A673 (cell line): ENCODE data around the gene MUC20. TPM values are rescaled to one million over a fixed set of nuclear protein-coding genes. Genes with fewer than 3 reads are reported as not detected.

ENCODE experiments used
- BruUV-seq: library from RNA; stranded (reverse); fragments of 400-500 nt; replicated peaks from 2 replicates; lab custom pipeline; 2021; lab: Mats Ljungman, UMichigan
- CTCF ChIA-PET: fragments of 300-600 bp; sonication (Branson Sonifier 250); formaldehyde crosslinking; loops from one replicate; lab custom pipeline; 2022; ENCODE audit warnings: antibody characterized with exemption; lab: Charles Lee
- POLR2A ChIA-PET: fragments of 300-600 bp; sonication (Branson Sonifier 250); formaldehyde crosslinking; loops from one replicate; lab custom pipeline; 2022; ENCODE audit warnings: antibody characterized with exemption; ENCODE audit not compliant: low non-redundant PET; lab: Charles Lee
- DNase-seq: peaks from one replicate; pipeline ENCODE4 v3.0.0-alpha.2; 2015; ENCODE audit warnings: low spot score
- H3K27ac ChIP-seq: fragments of 200-600 bp; sonication (generic); 2 replicates; pipeline ENCODE4 v1.5.1; 2016; ENCODE audit warnings: mixed run types, low read depth, mild to moderate bottlenecking, mixed read lengths, antibody characterized with exemption, low read length; ENCODE audit not compliant: poor library complexity, severe bottlenecking
- H3K27me3 ChIP-seq: fragments of 200-600 bp; sonication (generic); replicated peaks from 2 replicates; pipeline ENCODE4 v1.6.1; 2017; ENCODE audit warnings: mixed run types, low read depth, mild to moderate bottlenecking, mixed read lengths, antibody characterized with exemption, low read length; ENCODE audit not compliant: insufficient read depth, poor library complexity
- H3K36me3 ChIP-seq: fragments of 200-600 bp; sonication (generic); 2 replicates; pipeline ENCODE4 v1.6.1; 2016; ENCODE audit warnings: mixed run types, mild to moderate bottlenecking, mixed read lengths, antibody characterized with exemption, low read length; ENCODE audit not compliant: insufficient read depth, poor library complexity, severe bottlenecking
- H3K4me1 ChIP-seq: fragments of 200-600 bp; sonication (generic); 2 replicates; pipeline ENCODE4 v1.6.1; 2017; ENCODE audit warnings: mixed run types, mild to moderate bottlenecking, mixed read lengths, antibody characterized with exemption, low read length; ENCODE audit not compliant: insufficient read depth, poor library complexity, severe bottlenecking
- H3K4me3 ChIP-seq: fragments of 200-600 bp; sonication (generic); 2 replicates; pipeline ENCODE4 v1.5.1; 2016; ENCODE audit warnings: low read depth, mixed run types, mild to moderate bottlenecking, mixed read lengths, low read length; ENCODE audit not compliant: poor library complexity, severe bottlenecking
- H3K9me3 ChIP-seq: fragments of 200-600 bp; sonication (generic); 2 replicates; pipeline ENCODE4 v1.6.1; 2016; ENCODE audit warnings: mixed run types, low read depth, mild to moderate bottlenecking, mixed read lengths, antibody characterized with exemption, low read length; ENCODE audit not compliant: poor library complexity, severe bottlenecking
- CTCF ChIP-seq: fragments of 300-800, 200-600 bp; sonication (generic); conservative IDR thresholded peaks from 2 replicates; pipeline ENCODE4 v1.5.1; 2017; ENCODE audit warnings: low read depth, mild to moderate bottlenecking, antibody characterized with exemption, low read length, moderate library complexity, mixed read lengths
- EZH2 ChIP-seq: fragments of 200-600 bp; sonication (generic); IDR thresholded peaks from 2 replicates; pipeline ENCODE4 v1.6.1; 2017; ENCODE audit warnings: borderline replicate concordance, low read depth, mild to moderate bottlenecking, mixed read lengths, antibody characterized with exemption, low read length; ENCODE audit not compliant: poor library complexity, severe bottlenecking
- intact Hi-C: fragments of 100-400 bp; cut with micrococcal nuclease; formaldehyde crosslinking; loops from one replicate; pipeline ENCODE4 v1.10.0; 2022; ENCODE audit not compliant: unreplicated experiment
- total RNA-seq: library from RNA; stranded (reverse); gene quantifications from 2 replicates; pipeline ENCODE4 v1.2.3, GENCODE V29; 2021

Gene MUC20
- total RNA-seq, 1 experiment from 2014 or later: 1.1 TPM

- TF ChIP-seq EZH2: no peak
- no peak for TF ChIP-seq CTCF
- H3K4me1 ChIP-seq: no peaks in the 10 kb centered on the region
- POLR2A ChIA-PET: no interaction called here
- H3K36me3 ChIP-seq: no peaks in the 10 kb centered on the region
- no peaks in the 10 kb centered on the region for H3K9me3 ChIP-seq
- H3K4me3 ChIP-seq: no peak overlapping the region
- no TSS peak for BruUV-seq
- intact Hi-C loops: no loop called here
- CTCF ChIA-PET: no interaction called here
- H3K27ac ChIP-seq: no peak overlapping the region
- DNase-seq: no peak
- no peaks in the 10 kb centered on the region for H3K27me3 ChIP-seq
These were observed 30.2 kb downstream of the MUC20 start for GRCh38 chr3:195750797-195751520.

GRCh38 chr3:195751560-195751959 lies 30.8 kb downstream of the MUC20 start:
- no peak overlapping the region for H3K4me3 ChIP-seq
- intact Hi-C loops: no loop called here
- H3K27ac ChIP-seq: no peak overlapping the region
- H3K36me3 ChIP-seq: no peaks in the 10 kb centered on the region
- ChIA-PET POLR2A (no interaction called here), CTCF (no interaction called here)
- TF ChIP-seq CTCF (no peak), EZH2 (no peak)
- BruUV-seq: no TSS peak
- DNase-seq: no peak
- H3K27me3 ChIP-seq: no peaks in the 10 kb centered on the region
- H3K9me3 ChIP-seq: no peaks in the 10 kb centered on the region
- H3K4me1 ChIP-seq: no peaks in the 10 kb centered on the region

- POLR2A ChIA-PET: interaction anchor here (0.5 kb wide), 1 partner anchor 8 kb away, joined by 3 read pairs; no protein-coding TSS in a partner anchor
- Histone ChIP-seq H3K27me3 (no peaks in the 10 kb centered on the region), H3K9me3 (no peaks in the 10 kb centered on the region), H3K4me1 (no peaks in the 10 kb centered on the region), H3K36me3 (no peaks in the 10 kb centered on the region), H3K27ac (no peak overlapping the region), H3K4me3 (no peak overlapping the region)
- intact Hi-C loops: no loop called here
- BruUV-seq: no TSS peak
- no peak for DNase-seq
- TF ChIP-seq EZH2: no peak
- CTCF ChIA-PET: no interaction called here
These were observed 31.3 kb downstream of the MUC20 start for GRCh38 chr3:195752066-195752465.
